SK-N-MC (cell line): ENCODE measurements around the gene LHX5.

Experiments
- EZH2 ChIP-seq: fragments of 200-600 bp; sonication (generic); IDR thresholded peaks from one replicate; pipeline ENCODE4 v1.6.1; 2017; ENCODE audit warnings: antibody characterized with exemption
- POLR2AphosphoS5 ChIP-seq: IDR thresholded peaks from 2 replicates; pipeline ENCODE4 v1.6.1; 2012; ENCODE audit warnings: mild to moderate bottlenecking, low read depth, low read length, borderline replicate concordance

GRCh38 chr12:113439606-113440030 lies 32.1 kb downstream of the LHX5 start:
- TF ChIP-seq POLR2AphosphoS5 (no peak), EZH2 (no peak)
